ENCODE results near the gene KNSTRN. TPM values are rescaled to one million over a fixed set of nuclear protein-coding genes. Genes with fewer than 3 reads are reported as not detected.

KNSTRN gene
- total RNA-seq, 1 donor from 2014 or later: 18.1 TPM

DNA sequence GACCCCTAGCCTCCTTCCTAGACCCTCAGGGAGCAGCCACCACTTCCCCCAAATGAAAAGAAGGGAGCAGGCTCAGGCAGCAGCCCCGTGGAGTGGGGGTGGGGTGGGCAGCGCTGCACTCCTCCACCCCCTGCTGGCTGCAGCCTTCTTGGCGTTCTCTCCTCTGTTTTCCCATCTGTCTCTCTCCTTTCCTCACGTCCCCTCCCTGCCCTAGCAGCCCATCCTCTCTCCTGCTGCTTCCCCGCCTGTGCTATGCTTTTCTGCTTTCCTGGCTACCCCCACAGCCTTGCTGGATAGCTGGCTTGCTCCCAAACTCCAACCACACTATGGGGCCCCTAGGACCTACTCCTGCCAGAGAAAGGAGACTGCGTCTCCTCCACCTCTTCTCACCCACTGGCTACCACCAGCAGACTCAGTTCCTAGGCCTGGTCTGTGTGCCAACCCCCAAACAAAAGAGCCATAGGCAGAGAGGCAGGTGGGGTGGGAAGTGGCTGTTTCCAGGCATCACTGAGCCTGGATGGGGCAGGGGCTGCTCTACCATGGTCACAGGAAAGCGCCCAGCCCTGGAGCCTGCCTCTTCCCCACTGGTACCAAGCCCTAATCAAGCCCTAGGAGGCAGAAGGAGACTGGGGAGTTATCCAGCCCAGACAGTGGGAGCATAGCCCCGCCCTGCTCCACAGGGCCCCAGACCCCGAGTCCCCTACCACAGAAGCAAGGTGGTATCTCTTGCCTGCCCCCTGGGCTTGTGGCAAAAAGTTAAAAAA, 27.9 kb upstream of the KNSTRN start:
- DNase-seq: no peak
- peaks cover 18% of the 10 kb centered on the region for H3K4me1 ChIP-seq
- H3K9me3 ChIP-seq: no peaks in the 10 kb centered on the region
- no peak for ATAC-seq
- H3K27me3 ChIP-seq: no peaks in the 10 kb centered on the region
- no peak overlapping the region for H3K27ac ChIP-seq
- TF ChIP-seq, protein P1, sequence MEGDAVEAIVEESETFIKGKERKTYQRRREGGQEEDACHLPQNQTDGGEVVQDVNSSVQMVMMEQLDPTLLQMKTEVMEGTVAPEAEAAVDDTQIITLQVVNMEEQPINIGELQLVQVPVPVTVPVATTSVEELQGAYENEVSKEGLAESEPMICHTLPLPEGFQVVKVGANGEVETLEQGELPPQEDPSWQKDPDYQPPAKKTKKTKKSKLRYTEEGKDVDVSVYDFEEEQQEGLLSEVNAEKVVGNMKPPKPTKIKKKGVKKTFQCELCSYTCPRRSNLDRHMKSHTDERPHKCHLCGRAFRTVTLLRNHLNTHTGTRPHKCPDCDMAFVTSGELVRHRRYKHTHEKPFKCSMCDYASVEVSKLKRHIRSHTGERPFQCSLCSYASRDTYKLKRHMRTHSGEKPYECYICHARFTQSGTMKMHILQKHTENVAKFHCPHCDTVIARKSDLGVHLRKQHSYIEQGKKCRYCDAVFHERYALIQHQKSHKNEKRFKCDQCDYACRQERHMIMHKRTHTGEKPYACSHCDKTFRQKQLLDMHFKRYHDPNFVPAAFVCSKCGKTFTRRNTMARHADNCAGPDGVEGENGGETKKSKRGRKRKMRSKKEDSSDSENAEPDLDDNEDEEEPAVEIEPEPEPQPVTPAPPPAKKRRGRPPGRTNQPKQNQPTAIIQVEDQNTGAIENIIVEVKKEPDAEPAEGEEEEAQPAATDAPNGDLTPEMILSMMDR (IDR thresholded peaks at IDR 0.05): peak; percentile 20
- no peak overlapping the region for H3K4me3 ChIP-seq
- no peaks in the 10 kb centered on the region for H3K36me3 ChIP-seq
- intact Hi-C loops (cut with DNase I): no loop called here

DNA sequence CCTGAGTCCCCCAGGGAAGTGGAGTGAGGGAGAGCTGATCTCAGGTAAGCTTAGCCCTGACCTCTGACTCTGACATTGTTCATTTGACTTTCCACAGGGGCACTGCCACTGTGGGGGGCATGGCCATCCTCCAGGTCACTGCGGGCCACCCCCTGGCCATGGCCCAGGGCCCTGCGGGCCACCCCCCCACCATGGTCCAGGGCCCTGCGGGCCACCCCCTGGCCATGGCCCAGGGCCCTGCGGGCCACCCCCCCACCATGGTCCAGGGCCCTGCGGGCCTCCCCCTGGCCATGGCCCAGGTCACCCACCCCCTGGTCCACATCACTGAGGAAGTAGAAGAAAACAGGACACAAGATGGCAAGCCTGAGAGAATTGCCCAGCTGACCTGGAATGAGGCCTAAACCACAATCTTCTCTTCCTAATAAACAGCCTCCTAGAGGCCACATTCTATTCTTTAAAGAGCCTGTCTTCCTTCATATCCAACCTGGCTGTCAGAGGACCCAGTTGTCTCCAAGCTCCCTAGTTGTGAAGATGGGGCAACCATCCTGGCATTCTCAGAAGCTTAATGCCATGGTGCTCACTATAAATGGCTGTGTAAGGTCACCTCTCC, 26.4 kb upstream of the KNSTRN start:
- peaks cover 18% of the 10 kb centered on the region for H3K4me1 ChIP-seq
- intact Hi-C loops (cut with DNase I): no loop called here
- TF ChIP-seq, protein P1 (IDR thresholded peaks at IDR 0.05): no peak
- ATAC-seq (no peak), DNase-seq (no peak)
- no peaks in the 10 kb centered on the region for H3K9me3 ChIP-seq
- H3K4me3 ChIP-seq: no peak overlapping the region
- H3K27ac ChIP-seq: no peak overlapping the region
- H3K36me3 ChIP-seq: no peaks in the 10 kb centered on the region
- no peaks in the 10 kb centered on the region for H3K27me3 ChIP-seq

DNA sequence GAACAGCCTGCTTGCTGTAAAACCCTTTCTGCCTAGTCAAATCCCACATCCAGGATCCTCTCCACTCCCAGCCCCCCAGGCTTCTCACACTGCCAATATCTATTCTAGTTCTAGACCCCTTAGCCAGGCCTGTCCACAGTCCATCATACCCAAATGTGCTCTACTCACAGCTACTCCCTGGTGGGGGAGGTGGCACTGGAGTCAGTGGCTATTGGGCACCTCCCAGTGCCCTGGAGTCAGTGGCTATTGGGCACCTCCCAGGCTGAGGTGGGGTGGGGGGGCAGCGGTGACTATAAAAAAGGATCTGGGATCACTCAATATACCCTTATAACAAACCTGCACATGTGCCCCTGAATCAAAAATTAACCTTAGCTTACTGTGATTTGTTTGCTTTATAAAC, 25.3 kb upstream of the KNSTRN start:
- H3K27ac ChIP-seq: no peak overlapping the region
- ATAC-seq: no peak
- TF ChIP-seq, protein P1 (IDR thresholded peaks at IDR 0.05): no peak
- H3K9me3 ChIP-seq: no peaks in the 10 kb centered on the region
- peak overlapping the region; percentile 64 for H3K4me3 ChIP-seq
- intact Hi-C loops (cut with DNase I): no loop called here
- no peak for DNase-seq
- H3K27me3 ChIP-seq: no peaks in the 10 kb centered on the region
- H3K4me1 ChIP-seq: peaks cover 18% of the 10 kb centered on the region
- no peaks in the 10 kb centered on the region for H3K36me3 ChIP-seq

DNA sequence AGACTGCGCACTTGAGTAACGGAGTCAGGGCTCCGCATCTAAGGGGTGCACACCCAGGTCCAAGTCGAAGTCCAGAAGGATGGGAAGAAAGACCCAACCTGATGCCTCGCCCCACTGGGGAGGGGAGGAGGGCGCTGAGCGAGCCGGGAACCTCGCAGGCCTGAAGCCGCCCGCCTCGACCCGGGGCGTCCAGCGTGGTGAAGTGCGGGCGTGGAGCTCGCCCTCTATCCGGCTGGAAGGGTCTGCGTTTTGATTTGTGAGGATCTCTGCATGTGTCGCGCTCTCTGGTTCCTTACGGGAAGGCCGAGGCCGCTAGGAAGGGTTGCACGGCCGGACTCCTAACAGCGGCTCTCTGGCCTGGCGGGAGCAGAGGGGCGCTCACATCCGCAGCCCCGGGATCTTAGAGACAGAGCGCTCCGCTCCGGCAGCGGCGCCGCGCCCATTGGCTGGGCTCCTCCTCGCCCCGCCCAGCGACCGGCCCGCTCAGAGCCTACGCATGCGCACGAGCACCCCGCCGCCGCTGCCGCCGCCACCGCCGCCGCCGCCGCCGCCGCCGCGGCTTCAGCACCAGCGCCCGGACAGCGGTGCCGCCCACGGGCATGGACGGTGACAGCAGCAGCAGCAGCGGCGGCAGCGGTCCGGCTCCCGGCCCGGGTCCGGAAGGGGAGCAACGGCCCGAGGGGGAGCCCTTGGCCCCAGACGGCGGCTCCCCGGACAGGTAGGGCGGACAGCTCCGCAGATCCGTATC, 24.6 kb upstream of the KNSTRN start, which contains the start of gene DISP2:
DISP2 (plus strand) TSS at position 497 of the 748 bp plus-strand sequence; CDS start at position 600, 103 bp downstream.
- H3K9me3 ChIP-seq: no peaks in the 10 kb centered on the region
- H3K36me3 ChIP-seq: no peaks in the 10 kb centered on the region
- TF ChIP-seq, protein P1 (IDR thresholded peaks at IDR 0.05): no peak
- no peak within 1 kb of the TSS for H3K27ac ChIP-seq
- peaks cover 18% of the 10 kb centered on the region for H3K4me1 ChIP-seq
- intact Hi-C loops (cut with DNase I): no loop called here
- peak; percentile 94 for DNase-seq
- peak within 1 kb of the TSS; percentile 64 for H3K4me3 ChIP-seq
- peak; percentile 92 for ATAC-seq
- no peaks in the 10 kb centered on the region for H3K27me3 ChIP-seq

DNA sequence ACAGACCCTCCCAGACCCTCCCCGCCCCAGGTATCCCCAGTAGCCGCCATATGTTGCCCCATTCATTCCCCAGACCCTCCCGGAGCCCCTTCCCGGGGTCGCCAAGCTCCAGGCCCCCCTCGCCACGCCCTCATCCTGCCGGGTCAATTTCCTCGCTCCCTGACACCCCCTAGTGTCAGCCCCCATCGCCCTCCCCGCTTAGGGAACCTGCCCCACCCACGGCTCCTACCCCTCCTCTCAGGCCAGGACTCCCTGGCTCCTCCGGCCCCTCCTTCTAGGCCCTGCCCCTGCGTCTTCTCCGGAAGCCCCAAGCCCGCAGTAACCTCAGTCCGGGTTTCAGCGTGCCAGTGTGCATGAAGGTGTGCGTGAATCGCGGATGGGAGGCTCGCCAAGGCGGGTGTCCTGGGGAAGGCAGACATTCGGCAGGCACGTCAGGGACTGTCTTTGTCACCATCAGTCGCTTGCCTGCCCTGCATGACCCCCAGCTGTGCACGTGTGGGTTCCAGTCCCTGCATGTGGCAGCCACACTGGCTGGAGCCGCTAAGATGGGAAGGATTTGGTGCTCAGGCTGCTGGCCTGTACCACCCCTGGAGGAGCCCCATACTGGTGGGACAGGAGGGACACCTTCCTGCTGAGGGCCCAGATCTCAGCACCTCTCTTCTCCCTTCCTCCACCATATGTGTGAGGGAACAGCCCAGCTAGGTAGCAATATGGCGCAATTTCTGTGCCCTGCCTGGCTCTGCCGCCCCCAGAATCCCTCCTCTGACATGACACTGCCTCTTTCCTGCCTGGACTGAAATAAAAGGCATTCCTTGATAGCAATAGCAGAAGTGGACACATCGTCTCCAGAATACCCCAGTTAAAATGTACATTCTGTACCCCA, 23.8 kb upstream of the KNSTRN start:
- ATAC-seq: peak; percentile 15
- intact Hi-C loops (cut with DNase I): no loop called here

More for the DNA sequence above, 23.8 kb upstream of the KNSTRN start:
- Histone ChIP-seq H3K4me1 (peaks cover 16% of the 10 kb centered on the region), H3K27me3 (no peaks in the 10 kb centered on the region), H3K9me3 (no peaks in the 10 kb centered on the region), H3K4me3 (peak overlapping the region; percentile 64), H3K36me3 (no peaks in the 10 kb centered on the region), H3K27ac (no peak overlapping the region)
- TF ChIP-seq, protein P1 (IDR thresholded peaks at IDR 0.05): no peak
- DNase-seq: no peak
